Naive thymus-derived CD4-positive, alpha-beta T cell (primary cell): ENCODE results near the gene B4GALT4. TPM values are rescaled to one million over a fixed set of nuclear protein-coding genes. Genes with fewer than 3 reads are reported as not detected.

ENCODE experiments used
- ATAC-seq: fragments of 150-1000 bp; cut with Tn5 transposase; 2 replicates; pipeline ENCODE4 v1.10.0; 2021; ENCODE audit warnings: mild to moderate bottlenecking, moderate library complexity
- CTCF ChIA-PET: fragments of 350-600 bp; sonication (Branson Sonifier 250); formaldehyde crosslinking; loops from one replicate; lab custom pipeline; 2021; ENCODE audit warnings: antibody characterized with exemption; lab: Charles Lee
- POLR2A ChIA-PET: fragments of 350-600 bp; sonication (Branson Sonifier 250); formaldehyde crosslinking; loops from one replicate; lab custom pipeline; 2021; ENCODE audit warnings: antibody characterized with exemption, inconsistent platforms; lab: Charles Lee
- DNase-seq, 9 donors: peaks; one replicate each; pipeline versions ENCODE4 v3.0.0 to v3.0.0-alpha.2; 2020 to 2022; ENCODE audit warnings: mixed read lengths in 1 of 9
- H3K27ac ChIP-seq: one replicate; pipeline ENCODE4 v1.7.0; 2013; ENCODE audit warnings: mild to moderate bottlenecking, low read depth, low read length, moderate library complexity
- H3K27me3 ChIP-seq, 2 donors: one replicate each; pipeline ENCODE4 v1.7.0; 2013; ENCODE audit warnings: low read length in 2 of 2, mild to moderate bottlenecking in 2 of 2, moderate library complexity in 2 of 2; ENCODE audit not compliant: control insufficient read depth in 2 of 2, insufficient read depth in 2 of 2
- H3K36me3 ChIP-seq, 3 experiments: 1 replicate in 2 of 3; 2 replicates in 1 of 3; pipeline ENCODE4 v1.7.0; 2013; ENCODE audit warnings: low read length in 3 of 3, mild to moderate bottlenecking in 3 of 3, moderate library complexity in 1 of 3; ENCODE audit not compliant: insufficient read depth in 3 of 3, control insufficient read depth in 2 of 3
- H3K4me1 ChIP-seq, 2 donors: one replicate each; pipeline ENCODE4 v1.7.0; 2013; ENCODE audit warnings: low read length in 2 of 2, mild to moderate bottlenecking in 2 of 2, moderate library complexity in 1 of 2; ENCODE audit not compliant: control insufficient read depth in 2 of 2, insufficient read depth in 2 of 2
- H3K4me3 ChIP-seq: 2 replicates; pipeline ENCODE4 v1.7.0; 2013; ENCODE audit warnings: mild to moderate bottlenecking, low read length
- H3K9me3 ChIP-seq, 3 experiments: 1 replicate in 2 of 3; 2 replicates in 1 of 3; pipeline ENCODE4 v1.7.0; 2013; ENCODE audit warnings: low read length in 3 of 3; ENCODE audit not compliant: control insufficient read depth in 2 of 3
- H3K27ac Mint-ChIP-seq, 9 donors: one replicate each; pipeline ENCODE4 v1.8.0; 2020 to 2022; ENCODE audit warnings: mixed read lengths in 9 of 9, mild to moderate bottlenecking in 8 of 9, moderate library complexity in 5 of 9, inconsistent platforms in 2 of 9
- H3K27me3 Mint-ChIP-seq, 5 donors: one replicate each; pipeline ENCODE4 v1.8.0; 2021 to 2022; ENCODE audit warnings: mixed read lengths in 5 of 5, mild to moderate bottlenecking in 1 of 5
- H3K36me3 Mint-ChIP-seq, 5 donors: one replicate each; pipeline ENCODE4 v1.8.0; 2020 to 2022; ENCODE audit warnings: mixed read lengths in 5 of 5, mild to moderate bottlenecking in 3 of 5, inconsistent platforms in 1 of 5
- H3K4me1 Mint-ChIP-seq, 7 donors: one replicate each; pipeline ENCODE4 v1.8.0; 2020 to 2022; ENCODE audit warnings: mixed read lengths in 7 of 7, mild to moderate bottlenecking in 3 of 7, inconsistent platforms in 1 of 7
- H3K4me3 Mint-ChIP-seq, 10 donors: one replicate each; pipeline ENCODE4 v1.8.0; 2020 to 2022; ENCODE audit warnings: mild to moderate bottlenecking in 10 of 10, mixed read lengths in 10 of 10, moderate library complexity in 6 of 10, inconsistent platforms in 2 of 10
- H3K9me3 Mint-ChIP-seq, 11 donors: one replicate each; pipeline ENCODE4 v1.8.0; 2020 to 2022; ENCODE audit warnings: mixed read lengths in 11 of 11, mild to moderate bottlenecking in 4 of 11, inconsistent platforms in 1 of 11, moderate library complexity in 1 of 11
- intact Hi-C, 2 donors: fragments of 100-400 bp; cut with micrococcal nuclease; formaldehyde crosslinking; loops; one replicate each; pipeline ENCODE4 v1.15.1; 2023
- polyA plus RNA-seq, 2 donors: library from polyadenylated mRNA; unstranded; fragments of 300-500 nt; fragmentation: Illumina TruSeq; gene quantifications; one replicate each; pipeline ENCODE4 v1.2.3, GENCODE V29; 2021
- total RNA-seq, 6 experiments: library from RNA in 5 of 6; stranded (reverse) in 5 of 6; gene quantifications; 1 replicate in 5 of 6; 2 replicates in 1 of 6; pipeline ENCODE4 v1.2.3 and lab custom pipeline; 2021 to 2026

B4GALT4 gene
- total RNA-seq (10 to 100 TPM; 18.0 to 39.8 (median 31.9) TPM), polyA plus RNA-seq (10 to 100 TPM; 17.9 to 29.6 TPM), total RNA-seq (lab: John Stamatoyannopoulos, UW) (36.2 reads per million, percentile 64 among the genes with 10 or more reads in this experiment)

DNA sequence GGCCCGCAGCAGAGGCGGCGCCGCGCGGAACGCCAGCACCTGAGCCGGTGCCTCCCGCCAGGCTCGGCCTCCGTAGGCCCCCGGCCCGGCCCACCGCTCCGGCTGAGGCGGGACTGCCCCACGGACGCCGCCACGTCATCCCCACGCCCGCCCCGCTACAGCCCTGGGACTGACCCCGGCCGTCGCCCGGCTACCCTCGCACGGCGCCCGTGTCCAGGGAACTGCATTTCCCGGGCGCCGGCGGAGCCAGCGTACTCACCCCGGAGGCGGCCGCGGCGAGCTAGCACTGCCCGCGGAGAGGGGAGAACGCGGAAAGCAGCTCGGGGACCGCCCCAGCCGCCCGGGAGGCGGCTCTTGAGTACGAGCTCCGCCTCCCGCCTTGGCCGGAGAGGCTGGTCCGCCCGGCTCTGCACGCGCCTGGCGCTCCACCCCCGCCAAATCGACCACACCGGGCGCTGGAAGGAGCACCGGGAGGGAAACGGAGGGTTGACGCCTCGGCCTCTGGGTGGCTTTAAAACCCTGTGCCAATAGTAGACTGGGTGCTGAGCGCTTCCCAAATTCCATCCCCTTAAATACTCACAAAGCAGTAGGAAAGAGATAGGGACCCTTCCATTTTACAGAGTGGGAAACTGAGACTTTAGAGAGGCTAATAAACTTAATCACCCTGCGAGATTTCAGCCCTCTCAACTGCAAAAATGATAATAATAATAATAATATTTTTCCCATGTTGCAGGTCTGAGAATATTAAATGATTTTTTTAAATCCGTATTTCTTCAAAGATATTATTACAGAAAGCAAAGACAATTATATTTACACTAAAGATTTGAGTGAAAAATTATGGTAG is at the start of gene B4GALT4:
Gene B4GALT4, minus strand, starts transcription at position 288 of the 844 bp plus-strand sequence. CDS start 10,779 bp downstream, outside the sequence.
- H3K4me1 ChIP-seq: peaks cover 23 to 27% of the 10 kb centered on the region in 2 donors
- Mint-ChIP-seq H3K4me1 (peaks cover 24 to 45% (median 36%) of the 10 kb centered on the region in 7 donors), H3K36me3 (peaks cover 0 to 11% (median 8%) of the 10 kb centered on the region in 5 donors), H3K9me3 (peaks cover 0 to 2% (median 0%) of the 10 kb centered on the region in 11 donors), H3K4me3 (peak within 1 kb of the TSS; percentile 90 to 99 (median 94)), H3K27me3 (no peaks in the 10 kb centered on the region), H3K27ac (peak within 1 kb of the TSS; percentile 83 to 96 (median 91))
- POLR2A ChIA-PET: interaction anchor here (0.5 to 1.6 kb wide), 23 partner anchors 15 to 357 kb away, joined by 3 to 11 read pairs (median 4); partner anchors contain the start of genes ARHGAP31, TEX55 and TMEM39A
- H3K27ac ChIP-seq: peak within 1 kb of the TSS; percentile 90
- peak within 1 kb of the TSS; percentile 71 for H3K4me3 ChIP-seq
- peak; percentile 78 for ATAC-seq
- no peaks in the 10 kb centered on the region for H3K9me3 ChIP-seq
- peaks cover 0 to 1% (median 0%) of the 10 kb centered on the region in 3 experiments for H3K36me3 ChIP-seq
- CTCF ChIA-PET: interaction anchor here (0.6 to 3.0 kb wide), 33 partner anchors 8 to 364 kb away, joined by 3 to 73 read pairs (median 4); partner anchors contain the start of genes IGSF11, POGLUT1, TEX55 and TIMMDC1
- no peaks in the 10 kb centered on the region for H3K27me3 ChIP-seq
- intact Hi-C loops: loop anchor here (1.0 to 10.0 kb wide), 21 partner anchors 22 to 1354 kb away; partner anchors contain the start of genes ARHGAP31 (in 2 of the 2), COX17 (in 2 of the 2), IGSF11 (in 2 of the 2) and TIMMDC1 (in 2 of the 2)
- peak; percentile 59 to 79 (median 63) for DNase-seq

DNA sequence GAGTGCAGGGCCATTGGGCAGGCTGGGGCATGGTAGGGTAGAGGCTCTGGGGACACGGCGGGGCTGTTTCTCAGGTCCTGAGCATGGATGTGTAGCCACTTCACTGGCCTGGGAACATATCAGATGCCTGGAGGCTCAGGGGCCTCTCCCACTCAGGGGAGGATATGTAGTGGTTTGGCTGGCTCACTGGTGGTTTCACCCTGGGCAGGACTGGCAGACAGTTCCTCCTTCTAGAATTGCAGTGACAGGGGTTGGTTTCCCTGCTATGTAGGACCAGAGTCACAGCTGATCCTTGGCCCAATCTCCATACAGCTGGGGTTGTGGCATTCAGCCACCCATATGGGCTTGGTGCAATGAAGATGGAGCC is 48.7 kb upstream of the B4GALT4 start:
- no peak for DNase-seq
- intact Hi-C loops: no loop called here
- ATAC-seq: no peak
- Mint-ChIP-seq H3K9me3 (peaks cover 5 to 38% (median 18%) of the 10 kb centered on the region in 11 donors), H3K4me1 (peaks cover 11 to 40% (median 27%) of the 10 kb centered on the region in 7 donors), H3K4me3 (no peak overlapping the region), H3K27ac (no peak overlapping the region), H3K27me3 (peaks cover 0 to 56% (median 0%) of the 10 kb centered on the region in 5 donors), H3K36me3 (peaks cover 4 to 13% (median 6%) of the 10 kb centered on the region in 5 donors)
- peaks cover 15% of the 10 kb centered on the region in 2 donors for H3K4me1 ChIP-seq
- H3K36me3 ChIP-seq: no peaks in the 10 kb centered on the region
- CTCF ChIA-PET: interaction anchor here (0.5 to 1.0 kb wide), 2 partner anchors 12 to 31 kb away, joined by 3 to 6 read pairs; no protein-coding TSS in a partner anchor
- peaks cover 0 to 8% (median 0%) of the 10 kb centered on the region in 3 experiments for H3K9me3 ChIP-seq
- no peak overlapping the region for H3K4me3 ChIP-seq
- H3K27ac ChIP-seq: no peak overlapping the region
- H3K27me3 ChIP-seq: no peaks in the 10 kb centered on the region
- POLR2A ChIA-PET: interaction anchor here (1.8 kb wide), 1 partner anchor 13 kb away, joined by 5 read pairs; no protein-coding TSS in a partner anchor

- intact Hi-C loops: no loop called here
- H3K36me3 Mint-ChIP-seq: peaks cover 5 to 14% (median 7%) of the 10 kb centered on the region in 5 donors
- CTCF ChIA-PET: interaction anchor here (0.5 to 1.0 kb wide), 2 partner anchors 13 to 31 kb away, joined by 3 to 6 read pairs; no protein-coding TSS in a partner anchor
Measured at GRCh38 chr3:119288669-119289403, 48.2 kb upstream of the B4GALT4 start.

DNA sequence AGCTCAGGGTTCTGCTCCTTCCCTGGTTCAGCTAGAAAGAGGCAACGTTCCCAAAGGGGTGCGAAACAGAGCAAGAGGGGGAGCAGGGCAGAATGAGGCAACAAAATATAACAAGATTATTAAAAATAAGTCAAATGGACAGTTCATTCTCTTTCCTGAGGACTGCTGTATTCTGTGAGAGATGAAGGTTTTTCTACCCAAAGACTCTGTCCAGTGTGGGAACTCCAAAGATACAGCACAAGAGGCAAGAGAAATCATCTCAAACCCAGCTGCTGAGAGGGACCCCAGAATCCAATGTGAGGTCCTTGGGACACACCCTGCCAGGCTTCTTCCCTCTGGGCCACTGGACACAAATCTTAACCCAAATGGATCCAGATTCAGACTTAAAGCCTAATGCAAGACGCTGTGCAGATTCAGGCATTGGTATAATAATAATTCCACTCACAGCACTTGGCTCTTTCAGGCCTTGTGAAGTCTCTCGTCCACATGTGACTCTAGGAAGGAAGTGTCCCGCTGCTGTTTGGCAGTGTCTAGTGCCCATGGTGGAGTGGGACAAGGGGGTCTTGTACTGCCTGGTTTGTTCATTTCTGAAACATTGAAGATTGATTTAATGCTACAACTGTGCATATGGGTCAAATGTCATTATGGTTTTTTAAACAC is 39.0 kb upstream of the B4GALT4 start:
- peaks cover 0 to 1% (median 0%) of the 10 kb centered on the region in 5 donors for H3K27me3 Mint-ChIP-seq
- no peak overlapping the region for H3K4me3 Mint-ChIP-seq
- DNase-seq: no peak
- H3K27ac Mint-ChIP-seq: no peak overlapping the region
- intact Hi-C loops: loop anchor here in 1 of 2 donors (5.0 kb wide), 1 partner anchor 188 kb away; the partner anchor contains the start of gene POGLUT1
- H3K36me3 Mint-ChIP-seq: peaks cover 6 to 16% (median 13%) of the 10 kb centered on the region in 5 donors
- peaks cover 0 to 20% (median 11%) of the 10 kb centered on the region in 7 donors for H3K4me1 Mint-ChIP-seq
- Histone ChIP-seq H3K4me3 (no peak overlapping the region), H3K4me1 (peaks cover 0 to 7% of the 10 kb centered on the region in 2 donors), H3K27me3 (no peaks in the 10 kb centered on the region), H3K9me3 (peaks cover 0 to 21% (median 0%) of the 10 kb centered on the region in 3 experiments), H3K27ac (no peak overlapping the region), H3K36me3 (no peaks in the 10 kb centered on the region)
- H3K9me3 Mint-ChIP-seq: peaks cover 8 to 35% (median 17%) of the 10 kb centered on the region in 11 donors
- ATAC-seq: no peak
- ChIA-PET CTCF (interaction anchor here (0.6 to 0.8 kb wide), 2 partner anchors 47 to 73 kb away, joined by 3 read pairs; no protein-coding TSS in a partner anchor), POLR2A (no interaction called here)

More at GRCh38 chr3:119288669-119289403, 48.2 kb upstream of the B4GALT4 start:
- peaks cover 0 to 56% (median 0%) of the 10 kb centered on the region in 5 donors for H3K27me3 Mint-ChIP-seq
- H3K4me3 Mint-ChIP-seq: no peak overlapping the region
- POLR2A ChIA-PET: no interaction called here
- peaks cover 11 to 40% (median 27%) of the 10 kb centered on the region in 7 donors for H3K4me1 Mint-ChIP-seq
- peak overlapping the region in 1 of 9 donors; percentile 32 for H3K27ac Mint-ChIP-seq
- no peak for DNase-seq
- Histone ChIP-seq H3K27ac (no peak overlapping the region), H3K9me3 (peaks cover 0 to 8% (median 0%) of the 10 kb centered on the region in 3 experiments), H3K4me3 (no peak overlapping the region), H3K4me1 (peaks cover 15% of the 10 kb centered on the region in 2 donors), H3K36me3 (no peaks in the 10 kb centered on the region), H3K27me3 (no peaks in the 10 kb centered on the region)
- ATAC-seq: no peak
- H3K9me3 Mint-ChIP-seq: peaks cover 5 to 43% (median 17%) of the 10 kb centered on the region in 11 donors

DNA sequence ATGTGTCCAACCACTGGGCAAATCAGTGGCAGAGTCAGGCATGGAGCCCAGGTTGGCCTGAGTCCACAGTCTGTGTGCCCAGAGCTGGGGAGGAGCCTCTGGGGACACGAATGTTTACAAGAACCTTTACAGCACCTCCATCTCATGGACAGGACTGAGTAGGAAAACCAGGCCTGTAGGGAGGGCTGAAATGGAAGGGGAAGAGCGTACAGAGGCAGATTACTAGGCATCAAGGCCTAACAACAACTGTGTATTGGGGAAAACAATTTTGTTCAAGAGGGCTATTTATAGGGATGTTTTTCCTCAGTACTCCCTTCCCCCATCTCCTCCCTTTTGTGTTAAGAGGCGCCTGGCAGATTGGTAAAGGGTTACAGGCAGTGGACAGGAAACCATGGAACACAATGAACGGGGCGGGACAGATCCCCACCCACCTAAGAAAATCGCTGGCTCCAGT is 38.5 kb upstream of the B4GALT4 start:
- Histone ChIP-seq H3K27me3 (no peaks in the 10 kb centered on the region), H3K27ac (no peak overlapping the region), H3K9me3 (peaks cover 0 to 21% (median 0%) of the 10 kb centered on the region in 3 experiments), H3K36me3 (no peaks in the 10 kb centered on the region), H3K4me1 (peaks cover 0 to 7% of the 10 kb centered on the region in 2 donors), H3K4me3 (no peak overlapping the region)
- POLR2A ChIA-PET: no interaction called here
- Mint-ChIP-seq H3K4me3 (no peak overlapping the region), H3K36me3 (peaks cover 6 to 16% (median 13%) of the 10 kb centered on the region in 5 donors), H3K4me1 (peaks cover 0 to 23% (median 11%) of the 10 kb centered on the region in 7 donors), H3K27ac (no peak overlapping the region), H3K27me3 (no peaks in the 10 kb centered on the region), H3K9me3 (peaks cover 8 to 29% (median 17%) of the 10 kb centered on the region in 11 donors)
- CTCF ChIA-PET: interaction anchor here (0.6 to 0.8 kb wide), 2 partner anchors 46 to 74 kb away, joined by 3 read pairs; no protein-coding TSS in a partner anchor
- intact Hi-C loops: loop anchor here in 1 of 2 donors (5.0 kb wide), 1 partner anchor 188 kb away; the partner anchor contains the start of gene POGLUT1
- no peak for ATAC-seq
- no peak for DNase-seq
